WTC11 (cell line): ENCODE measurements around the gene ETFB. TPM values are rescaled to one million over a fixed set of nuclear protein-coding genes. Genes with fewer than 3 reads are reported as not detected.

Source experiments
- ATAC-seq: fragments of 200-7000 bp; cut with Tn5 transposase; 2 replicates; pipeline ENCODE4 v1.10.0; 2021; ENCODE audit warnings: mild to moderate bottlenecking, moderate library complexity
- CTCF ChIA-PET: fragments of 300-600 bp; sonication (Branson Sonifier 250); formaldehyde crosslinking; loops from one replicate; lab custom pipeline; 2021; ENCODE audit warnings: antibody characterized with exemption; lab: Charles Lee
- POLR2A ChIA-PET: fragments of 350-600 bp; sonication (Branson Sonifier 250); formaldehyde crosslinking; loops from one replicate; lab custom pipeline; 2021; ENCODE audit warnings: antibody characterized with exemption; lab: Charles Lee
- DNase-seq: peaks from one replicate; pipeline ENCODE4 v3.0.0; 2021; ENCODE audit warnings: low spot score
- H3K27ac Mint-ChIP-seq: 2 replicates; pipeline ENCODE4 v1.8.0; 2021; ENCODE audit warnings: mixed read lengths
- H3K27me3 Mint-ChIP-seq: 2 replicates; pipeline ENCODE4 v1.8.0; 2021; ENCODE audit warnings: low read depth, mild to moderate bottlenecking, moderate library complexity, mixed read lengths
- H3K36me3 Mint-ChIP-seq: 2 replicates; pipeline ENCODE4 v1.8.0; 2021; ENCODE audit warnings: mixed read lengths
- H3K4me1 Mint-ChIP-seq: 2 replicates; pipeline ENCODE4 v1.8.0; 2022; ENCODE audit warnings: mixed read lengths
- H3K4me3 Mint-ChIP-seq: 2 replicates; pipeline ENCODE4 v1.8.0; 2021; ENCODE audit warnings: mild to moderate bottlenecking, moderate library complexity, mixed read lengths
- H3K9me3 Mint-ChIP-seq: 2 replicates; pipeline ENCODE4 v1.8.0; 2021; ENCODE audit warnings: mixed read lengths
- EMX1 ChIP-seq: fragments of 250-450 bp; sonication (Bioruptor Pico); IDR thresholded peaks from 2 replicates; pipeline ENCODE4 v1.8.0; 2021; ENCODE audit warnings: mild to moderate bottlenecking
- ESRRA ChIP-seq: sonication (generic); formaldehyde crosslinking; IDR thresholded peaks from 2 replicates; pipeline ENCODE4 v1.8.1; 2022; ENCODE audit warnings: mild to moderate bottlenecking, missing genetic modification reagents, borderline replicate concordance
- ETV6 ChIP-seq: sonication (generic); formaldehyde crosslinking; IDR thresholded peaks from 2 replicates; pipeline ENCODE4 v1.8.1; 2022; ENCODE audit warnings: mild to moderate bottlenecking, missing genetic modification reagents
- FOXJ3 ChIP-seq: sonication (generic); formaldehyde crosslinking; IDR thresholded peaks from 2 replicates; pipeline ENCODE4 v1.9.0; 2021; ENCODE audit warnings: missing genetic modification reagents, mild to moderate bottlenecking, borderline replicate concordance
- HMGXB4 ChIP-seq: sonication (generic); formaldehyde crosslinking; IDR thresholded peaks from 2 replicates; pipeline ENCODE4 v1.8.1; 2023; ENCODE audit warnings: mild to moderate bottlenecking, moderate library complexity, missing genetic modification reagents
- NR3C1 ChIP-seq: sonication (generic); formaldehyde crosslinking; conservative IDR thresholded peaks from 2 replicates; pipeline ENCODE4 v1.8.1; 2023; ENCODE audit warnings: low read depth, mild to moderate bottlenecking, missing genetic modification reagents
- TCF7 ChIP-seq: sonication (generic); formaldehyde crosslinking; IDR thresholded peaks from 2 replicates; pipeline ENCODE4 v1.8.0; 2022; ENCODE audit warnings: mild to moderate bottlenecking, low read depth, missing genetic modification reagents, moderate library complexity
- ZNF512 ChIP-seq: sonication (generic); formaldehyde crosslinking; IDR thresholded peaks from 2 replicates; pipeline ENCODE4 v1.8.1; 2022; ENCODE audit warnings: missing genetic modification reagents, borderline replicate concordance
- total RNA-seq: library from RNA; stranded (reverse); gene quantifications from 3 replicates; pipeline ENCODE4 v1.2.3, GENCODE V29; 2021
- TF ChIP-seq, protein P1 (sequence below): sonication (generic); formaldehyde crosslinking; IDR thresholded peaks from 2 replicates; pipeline ENCODE4 v1.8.0; 2022; ENCODE audit warnings: mild to moderate bottlenecking, missing genetic modification reagents

ETFB gene
- total RNA-seq, 1 experiment from 2014 or later, result 60.6 TPM

- no peak for TF ChIP-seq EMX1
- no peak for TF ChIP-seq ETV6 (CRISPR knock-in tag)
- no peak for TF ChIP-seq ZNF512
- peaks cover 57% of the 10 kb centered on the region for H3K4me1 Mint-ChIP-seq
- H3K27me3 Mint-ChIP-seq, result peaks cover 5% of the 10 kb centered on the region; the same call in 1 of the 2 replicates
- CTCF ChIA-PET, result interaction anchor here (0.5 to 2.0 kb wide), 32 partner anchors 8 to 365 kb away, joined by 3 to 18 read pairs (median 4); partner anchors contain the start of genes ETFB, IGLON5 and LIM2
- H3K36me3 Mint-ChIP-seq, result no peaks in the 10 kb centered on the region
- DNase-seq (peak; percentile 42), ATAC-seq (peak; percentile 61)
- H3K27ac Mint-ChIP-seq, result no peak overlapping the region
- no peak overlapping the region for H3K4me3 Mint-ChIP-seq
- POLR2A ChIA-PET, result interaction anchor here (1.3 kb wide), 1 partner anchor 27 kb away, joined by 3 read pairs; no protein-coding TSS in a partner anchor
- H3K9me3 Mint-ChIP-seq, result peaks cover under 1% of the 10 kb centered on the region; the same call in 1 of the 2 replicates
These were observed 69.7 kb downstream of the ETFB start for GRCh38 chr19:51296336-51297093.

GRCh38 chr19:51295382-51296126 lies 70.6 kb downstream of the ETFB start:
- peaks cover 5% of the 10 kb centered on the region; the same call in 1 of the 2 replicates for H3K27me3 Mint-ChIP-seq
- ChIA-PET POLR2A (interaction anchor here (1.3 kb wide), 1 partner anchor 26 kb away, joined by 3 read pairs; no protein-coding TSS in a partner anchor), CTCF (interaction anchor here (0.7 to 2.0 kb wide), 34 partner anchors 9 to 374 kb away, joined by 3 to 18 read pairs (median 4); partner anchors contain the start of genes C19orf84, ETFB, IGLON5 and LIM2)
- TF ChIP-seq ESRRA (CRISPR knock-in tag) (no peak), HMGXB4 (CRISPR knock-in tag) (no peak), TCF7 (CRISPR knock-in tag) (no peak), NR3C1 (CRISPR knock-in tag) (no peak), FOXJ3 (CRISPR knock-in tag) (no peak), ZNF512 (no peak)
- TF ChIP-seq, protein P1, sequence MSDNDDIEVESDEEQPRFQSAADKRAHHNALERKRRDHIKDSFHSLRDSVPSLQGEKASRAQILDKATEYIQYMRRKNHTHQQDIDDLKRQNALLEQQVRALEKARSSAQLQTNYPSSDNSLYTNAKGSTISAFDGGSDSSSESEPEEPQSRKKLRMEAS, result no peak
- H3K36me3 Mint-ChIP-seq, result no peaks in the 10 kb centered on the region
- peak overlapping the region; percentile 40 for H3K27ac Mint-ChIP-seq
- no peak for DNase-seq
- peaks cover 57% of the 10 kb centered on the region for H3K4me1 Mint-ChIP-seq
- peaks cover 6% of the 10 kb centered on the region; the same call in 1 of the 2 replicates for H3K9me3 Mint-ChIP-seq
- ATAC-seq, result peak; percentile 49
- H3K4me3 Mint-ChIP-seq, result peak overlapping the region; percentile 25

Other genes starting within 250 kb of the ETFB start
- gene SIGLEC9, start 241.5 kb downstream of the ETFB start, total RNA-seq, result not detected in 3 replicates
- not detected in 3 replicates for gene SIGLEC7, start 224.1 kb downstream of the ETFB start, total RNA-seq
- gene CD33, start 141.3 kb downstream of the ETFB start, total RNA-seq, result 0.25 to 0.57 TPM (median 0.31 TPM) in 3 replicates
- not detected in 3 replicates for gene SIGLECL1, start 115.3 kb downstream of the ETFB start, total RNA-seq
- 41.2 to 64.1 TPM (median 60.2 TPM) in 3 replicates for gene IGLON5, start 54.7 kb downstream of the ETFB start, total RNA-seq
- 11.6 to 14.1 TPM (median 14.1 TPM) in 3 replicates for gene VSIG10L, start 24.2 kb downstream of the ETFB start, total RNA-seq
- gene CLDND2, start 2.6 kb upstream of the ETFB start, total RNA-seq, result 1.7 to 2.1 TPM (median 1.9 TPM) in 3 replicates
- 0.53 to 0.63 TPM in 2 of 3 replicates, not detected in the other for gene NKG7, start 6.3 kb upstream of the ETFB start, total RNA-seq
- not detected in 3 replicates for gene LIM2, start 21.6 kb upstream of the ETFB start, total RNA-seq
- 2.9 to 6.1 TPM (median 5.7 TPM) in 3 replicates for gene C19orf84, start 24.2 kb upstream of the ETFB start, total RNA-seq
- gene SIGLEC10, start 51.3 kb upstream of the ETFB start, total RNA-seq, result 0.44 TPM in 1 of 3 replicates, not detected in the others
- gene SIGLEC8, start 92.1 kb upstream of the ETFB start, total RNA-seq, result not detected in 3 replicates
- gene CEACAM18, start 112.2 kb upstream of the ETFB start, total RNA-seq, result not detected in 3 replicates
- not detected in 3 replicates for gene SIGLEC12, start 135.4 kb upstream of the ETFB start, total RNA-seq
- 0.25 to 0.57 TPM (median 0.37 TPM) in 3 replicates for gene SIGLEC6, start 165.3 kb upstream of the ETFB start, total RNA-seq
- gene ZNF175, start 204.9 kb upstream of the ETFB start, total RNA-seq, result 10.7 to 11.2 TPM (median 10.9 TPM) in 3 replicates